Midbrain (tissue), 1 donor: ENCODE data around the gene ENTHD1.
"Not testable (repeated sequence)": the region's sequence is repeated elsewhere in the genome, so short reads cannot be mapped to it uniquely, and the experiment has no call there.

ENCODE experiments used
- DNase-seq: peaks from one replicate; lab custom pipeline; 2025; lab: John Stamatoyannopoulos, UW

ENTHD1 gene

GRCh38 chr22:39777716-39778454, 115.7 kb downstream of the ENTHD1 start:
- no peak for DNase-seq

GRCh38 chr22:39776295-39777009, 117.1 kb downstream of the ENTHD1 start:
- no peak for DNase-seq

DNA sequence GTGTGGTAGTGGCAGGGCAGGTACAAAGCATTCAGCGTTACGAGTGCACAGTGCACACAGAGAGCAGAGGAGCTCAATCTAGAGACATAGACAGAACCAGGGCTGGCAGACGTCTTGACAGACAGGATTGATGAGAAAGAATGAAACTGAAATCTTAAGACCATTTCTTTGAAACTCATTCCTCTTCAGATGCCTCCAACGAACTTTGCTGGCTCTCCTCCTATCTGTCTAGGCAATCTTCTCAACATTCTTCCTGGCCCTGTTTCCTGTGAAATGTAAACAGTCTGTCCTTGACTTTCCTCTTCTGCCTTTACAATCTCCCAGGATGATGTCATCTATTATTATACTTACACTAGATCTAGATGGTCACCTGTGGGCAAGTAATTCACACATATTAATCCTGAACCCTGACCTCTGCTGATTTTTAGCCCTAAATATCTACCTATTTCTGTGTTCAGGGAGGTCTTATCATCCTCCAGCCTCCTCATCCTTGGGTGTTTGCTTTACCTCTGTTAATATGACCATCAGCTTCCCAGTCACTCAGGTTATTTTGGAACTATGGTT, 119.5 kb downstream of the ENTHD1 start:
- DNase-seq, result no peak

GRCh38 chr22:39773503-39773902, 120.1 kb downstream of the ENTHD1 start:
- no peak for DNase-seq

DNA sequence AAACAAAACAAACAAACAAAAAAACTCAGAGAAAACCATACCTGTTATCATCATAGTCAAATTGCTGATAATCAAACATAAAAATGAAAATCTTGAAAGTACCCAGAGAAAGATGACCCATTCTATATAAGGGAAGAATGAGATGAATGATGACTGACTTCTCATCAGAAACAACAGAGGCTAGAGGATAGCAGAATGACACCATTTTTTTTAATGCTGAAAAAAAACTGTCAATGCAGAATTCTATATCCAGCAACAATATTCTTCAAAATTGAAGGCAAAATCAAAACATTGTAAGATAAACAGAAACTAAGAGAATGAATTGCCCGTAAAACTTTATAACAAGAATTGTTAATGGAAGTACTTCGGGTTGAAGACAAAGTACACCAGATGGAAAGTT, 122.1 kb downstream of the ENTHD1 start:
- no peak for DNase-seq

GRCh38 chr22:39765661-39766060, 127.9 kb downstream of the ENTHD1 start:
- DNase-seq, result no peak

- DNase-seq, result no peak
Observed at GRCh38 chr22:39765046-39765445, 128.5 kb downstream of the ENTHD1 start.

- DNase-seq, result no peak
Observed at GRCh38 chr22:39763276-39763675, 130.3 kb downstream of the ENTHD1 start.

DNA sequence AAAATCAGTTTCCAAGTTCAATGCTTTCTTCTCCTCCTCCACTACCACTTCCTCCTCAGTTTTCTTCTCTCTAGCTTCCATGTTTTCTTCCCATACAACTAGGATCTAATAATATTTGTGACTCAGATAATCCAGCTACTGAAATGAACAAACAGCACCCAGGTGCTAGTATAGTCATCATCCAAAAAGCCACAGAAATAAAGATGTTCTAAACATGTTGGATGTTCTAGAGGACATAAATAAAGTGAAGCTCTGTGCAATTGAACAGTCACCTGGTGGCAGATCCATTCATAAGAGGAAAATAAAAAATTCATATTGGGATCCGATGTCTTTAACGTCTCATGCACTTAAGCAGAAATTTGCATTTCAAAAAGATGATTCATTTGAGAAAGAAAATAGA, 142.8 kb downstream of the ENTHD1 start:
- DNase-seq, result no peak

DNA sequence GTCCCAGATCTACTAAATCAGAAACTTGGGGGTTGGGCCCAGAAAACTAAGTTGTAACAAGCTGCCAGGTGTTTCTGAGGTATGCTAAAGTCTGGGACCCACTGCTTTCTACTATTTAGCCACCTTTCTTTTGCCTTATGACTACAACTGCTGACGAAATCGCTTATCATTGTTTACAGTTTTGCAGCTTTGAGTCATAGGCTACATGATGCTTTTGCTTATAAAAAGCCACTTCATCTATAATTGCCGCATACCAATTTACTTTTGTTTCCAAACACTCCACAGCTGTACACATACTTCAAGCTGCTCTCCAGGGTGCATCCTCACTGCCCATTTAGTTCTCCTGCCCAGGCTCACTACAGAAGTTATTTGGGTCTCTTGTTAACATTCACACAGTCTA, 144.7 kb downstream of the ENTHD1 start:
- DNase-seq, result no peak

GRCh38 chr22:39746600-39747262, 146.8 kb downstream of the ENTHD1 start:
- DNase-seq, result no peak

DNA sequence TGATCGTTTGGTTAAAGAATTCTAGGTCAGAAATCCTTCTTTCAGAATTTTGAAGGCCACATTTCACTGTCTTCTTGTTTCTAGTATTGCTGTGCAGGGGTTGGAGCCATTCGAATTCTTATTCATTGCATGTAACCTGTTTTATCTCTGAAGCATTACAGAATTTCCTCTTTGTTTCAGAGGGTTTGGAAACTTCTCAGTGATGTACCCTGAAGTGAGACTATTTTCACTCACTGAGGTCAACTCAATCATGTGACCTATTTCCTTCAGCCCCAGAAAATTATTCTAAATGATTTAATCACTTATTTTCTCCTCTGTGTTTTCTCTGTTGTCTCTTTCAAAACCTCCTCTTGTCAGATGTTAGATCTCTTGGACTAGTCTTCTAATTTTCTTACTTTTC, 147.8 kb downstream of the ENTHD1 start:
- DNase-seq, result no peak

- no peak for DNase-seq
Observed at GRCh38 chr22:39744353-39744752, 149.2 kb downstream of the ENTHD1 start.

- no peak for DNase-seq
Observed at GRCh38 chr22:39743935-39744334, 149.6 kb downstream of the ENTHD1 start.

DNA sequence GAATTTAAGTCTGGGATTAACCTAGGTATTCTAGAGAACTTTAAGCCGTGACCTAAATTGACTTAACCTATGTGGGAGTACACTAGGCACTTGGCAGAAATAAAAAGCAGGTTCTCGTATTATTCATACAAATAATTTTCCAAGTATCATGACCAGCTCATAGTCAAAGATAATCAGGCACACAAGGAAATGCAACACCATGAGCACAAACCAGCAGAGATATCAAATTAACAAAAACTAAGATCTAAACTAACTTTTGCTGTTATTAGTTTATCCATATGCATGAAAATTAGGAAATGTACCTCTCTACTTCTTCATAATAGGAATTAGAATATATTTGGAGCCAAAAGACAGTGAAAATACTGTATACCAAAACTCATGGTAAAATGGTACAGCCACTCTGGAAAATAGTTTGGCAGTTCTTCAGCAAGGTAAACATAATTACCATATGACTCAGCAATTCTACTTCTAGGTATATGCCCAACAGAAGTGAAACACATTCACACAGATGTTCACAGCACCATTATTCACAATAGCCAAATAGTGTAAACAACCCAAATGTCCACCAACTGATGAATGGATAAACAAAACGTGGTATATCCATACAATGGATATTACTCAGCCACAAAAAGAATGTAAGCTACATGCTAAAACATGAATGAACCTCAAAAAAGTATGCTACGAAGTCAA, 154.1 kb downstream of the ENTHD1 start:
- no peak for DNase-seq

GRCh38 chr22:39738746-39739145, 154.8 kb downstream of the ENTHD1 start:
- no peak for DNase-seq

GRCh38 chr22:39735776-39736175, 157.8 kb downstream of the ENTHD1 start:
- no peak for DNase-seq

DNA sequence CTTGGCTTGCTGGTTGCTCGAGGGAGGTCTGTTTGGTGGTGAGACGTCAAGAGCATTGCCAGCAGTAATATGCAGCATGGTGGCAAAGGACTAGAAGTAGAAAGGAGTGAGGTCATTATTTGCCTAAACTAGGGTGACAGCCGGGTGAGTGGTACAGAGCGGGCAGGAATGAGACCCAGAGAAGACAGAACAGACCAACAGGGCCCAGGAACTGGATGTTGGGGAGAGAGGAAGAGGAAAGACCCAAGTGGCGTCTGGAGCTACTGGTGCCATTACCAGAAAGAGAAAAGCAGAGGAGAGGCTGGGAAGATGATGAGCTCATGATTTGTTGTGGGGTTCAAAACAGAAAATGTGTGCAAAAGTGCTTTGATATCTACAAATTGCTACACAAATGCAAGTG, 158.7 kb downstream of the ENTHD1 start:
- DNase-seq, result no peak

GRCh38 chr22:39734046-39734445, 159.5 kb downstream of the ENTHD1 start:
- DNase-seq, result not testable (repeated sequence)

GRCh38 chr22:39733191-39733590, 160.4 kb downstream of the ENTHD1 start:
- DNase-seq, result no peak

DNA sequence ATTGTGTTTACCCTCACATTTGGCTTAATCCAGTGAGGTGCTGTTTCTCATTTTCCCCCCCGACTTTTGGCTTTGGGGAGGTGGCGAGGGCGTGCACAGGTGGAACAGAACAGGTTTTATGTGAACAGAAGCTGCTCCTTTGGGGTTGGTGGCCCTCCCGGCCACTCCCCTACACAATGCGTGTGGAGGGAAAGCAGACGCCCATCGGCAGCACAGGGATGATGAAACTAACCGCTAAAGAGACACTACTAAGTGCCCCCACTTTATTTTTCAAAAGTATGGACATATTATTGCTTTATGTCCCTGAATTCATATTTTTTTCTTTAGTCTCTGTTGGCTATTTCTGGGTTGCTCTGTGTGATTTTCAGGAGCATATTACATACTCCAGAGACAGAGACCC, 160.9 kb downstream of the ENTHD1 start:
- DNase-seq, result no peak

DNA sequence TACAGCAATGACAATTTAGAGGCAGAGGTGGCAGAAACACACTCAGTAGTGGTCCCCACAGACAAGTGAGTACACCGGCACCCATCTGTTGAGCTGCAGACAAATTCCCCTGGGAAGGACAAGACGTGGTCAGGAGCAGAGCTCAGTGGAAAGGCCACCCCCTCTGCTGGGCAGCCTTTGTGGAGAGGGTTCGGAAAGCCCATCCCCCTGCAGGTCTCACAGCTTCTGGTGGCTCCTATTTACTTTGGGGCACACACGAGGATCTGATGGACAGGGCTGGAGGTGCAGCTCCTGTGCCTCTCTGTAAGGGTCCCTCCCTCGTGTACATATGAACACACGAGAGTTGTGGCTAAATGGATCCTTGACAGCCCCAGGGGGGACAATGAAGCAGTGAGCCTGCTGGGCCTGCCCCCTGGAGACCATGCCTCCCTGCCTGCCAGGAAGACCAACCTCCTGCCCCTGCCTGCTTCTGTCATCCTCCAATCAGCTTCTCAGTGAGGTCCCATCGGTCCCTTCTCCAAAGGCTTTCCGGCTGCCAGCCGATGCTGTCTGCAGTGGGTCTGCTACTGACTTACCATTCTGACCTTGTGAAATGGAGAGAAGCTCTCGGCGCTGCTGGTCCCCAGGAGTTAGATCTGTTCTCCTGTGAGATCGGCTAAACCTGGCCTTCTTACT, 161.5 kb downstream of the ENTHD1 start:
- DNase-seq, result no peak
